MM.1S (cell line): ENCODE data around the gene TEAD2.

Source experiments
- CTCF ChIP-seq: fragments of 300-600 bp; sonication (generic); IDR thresholded peaks from 2 replicates; pipeline ENCODE4 v1.5.1; 2016; ENCODE audit warnings: antibody characterized with exemption, low read length, mixed read lengths
- EZH2phosphoT487 ChIP-seq: fragments of 300-600 bp; sonication (generic); IDR thresholded peaks from 2 replicates; pipeline ENCODE4 v1.6.1; 2018; ENCODE audit warnings: antibody characterized with exemption, low read length

DNA sequence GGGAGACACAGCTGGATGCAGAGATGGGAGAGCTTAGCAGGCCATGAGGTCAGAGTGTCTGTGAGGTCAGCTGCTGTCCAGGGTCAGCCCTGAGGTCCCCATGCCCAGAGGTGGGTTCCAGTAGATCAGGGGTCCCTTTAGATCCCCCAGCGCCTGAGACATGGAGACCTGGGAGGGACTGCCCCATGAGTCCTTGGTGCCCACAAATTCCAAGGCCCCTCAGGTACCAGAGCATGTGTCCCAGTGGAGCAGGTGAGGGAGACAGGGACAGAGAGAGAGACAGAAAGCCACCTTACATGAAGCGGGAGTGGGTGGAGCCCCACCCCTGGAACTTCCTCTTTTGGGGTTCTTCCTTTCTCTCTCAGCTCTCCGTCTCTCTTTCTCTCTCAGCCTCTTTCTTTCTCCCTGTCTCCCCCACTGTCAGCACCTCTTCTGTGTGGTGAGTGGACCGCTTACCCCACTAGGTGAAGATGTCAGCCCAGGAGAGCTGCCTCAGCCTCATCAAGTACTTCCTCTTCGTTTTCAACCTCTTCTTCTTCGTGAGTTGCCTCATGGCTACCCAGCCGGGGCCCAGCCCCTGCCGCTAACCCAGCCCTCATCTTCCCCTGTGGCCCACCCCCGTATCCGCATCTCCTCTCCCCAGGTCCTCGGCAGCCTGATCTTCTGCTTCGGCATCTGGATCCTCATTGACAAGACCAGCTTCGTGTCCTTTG, 27.0 kb downstream of the TEAD2 start, which contains the start of gene CD37:
- TF ChIP-seq CTCF (no peak), EZH2phosphoT487 (no peak)
